ENCODE results near the gene SOAT2. TPM values are rescaled to one million over a fixed set of nuclear protein-coding genes. Genes with fewer than 3 reads are reported as not detected.
"Not testable (repeated sequence)": the region's sequence is repeated elsewhere in the genome, so short reads cannot be mapped to it uniquely, and the experiment has no call there.

The SOAT2 gene
- total RNA-seq, 2 experiments from 2014 or later: 1.4 to 1.5 TPM

GRCh38 chr12:53094796-53095595, 8.3 kb upstream of the SOAT2 start:
- ChIA-PET POLR2A (interaction anchor here (3.2 kb wide), 1 partner anchor 16 kb away, joined by 11 read pairs; the partner anchor contains the start of gene SPRYD3), CTCF (interaction anchor here (0.7 to 10.6 kb wide), 2 partner anchors 29 to 39 kb away, joined by 3 to 236 read pairs; no protein-coding TSS in a partner anchor)
- Mint-ChIP-seq H3K27me3 (peaks cover 21% of the 10 kb centered on the region), H3K4me1 (peaks cover 25% of the 10 kb centered on the region)
- not testable (repeated sequence) for H3K4me3 Mint-ChIP-seq; DNase-seq; H3K9me3 Mint-ChIP-seq; H3K27ac Mint-ChIP-seq; H3K36me3 Mint-ChIP-seq (ENCODE audit: low read depth)

GRCh38 chr12:53095596-53095895, 7.7 kb upstream of the SOAT2 start:
- H3K27ac Mint-ChIP-seq: not testable (repeated sequence)
- POLR2A ChIA-PET: interaction anchor here (3.2 kb wide), 1 partner anchor 17 kb away, joined by 11 read pairs; the partner anchor contains the start of gene SPRYD3

GRCh38 chr12:53096089-53096741, 7.1 kb upstream of the SOAT2 start:
- Mint-ChIP-seq H3K27me3 (peaks cover 19% of the 10 kb centered on the region), H3K36me3 (ENCODE audit: low read depth) (no peaks in the 10 kb centered on the region), H3K9me3 (no peaks in the 10 kb centered on the region), H3K4me1 (peaks cover 32% of the 10 kb centered on the region), H3K4me3 (no peak overlapping the region), H3K27ac (no peak overlapping the region)
- CTCF ChIA-PET: interaction anchor here (3.7 to 10.6 kb wide), 2 partner anchors 16 to 30 kb away, joined by 28 to 236 read pairs; partner anchors contain the start of gene SPRYD3
- no peak for DNase-seq
- POLR2A ChIA-PET: interaction anchor here (3.2 to 4.5 kb wide), 2 partner anchors 17 to 31 kb away, joined by 11 to 45 read pairs; partner anchors contain the start of gene SPRYD3

More at GRCh38 chr12:53095596-53095895, 7.7 kb upstream of the SOAT2 start:
- Mint-ChIP-seq H3K4me1 (peaks cover 28% of the 10 kb centered on the region), H3K27me3 (peaks cover 19% of the 10 kb centered on the region)
- CTCF ChIA-PET: interaction anchor here (10.6 kb wide), 1 partner anchor 30 kb away, joined by 236 read pairs; no protein-coding TSS in a partner anchor
- not testable (repeated sequence) for DNase-seq; H3K36me3 Mint-ChIP-seq (ENCODE audit: low read depth); H3K9me3 Mint-ChIP-seq; H3K4me3 Mint-ChIP-seq

GRCh38 chr12:53096759-53097158, 6.5 kb upstream of the SOAT2 start:
- peak overlapping the region; percentile 72 for H3K4me3 Mint-ChIP-seq
- H3K27ac Mint-ChIP-seq: no peak overlapping the region
- H3K4me1 Mint-ChIP-seq: peaks cover 35% of the 10 kb centered on the region
- ChIA-PET CTCF (interaction anchor here (1.5 to 10.6 kb wide), 3 partner anchors 12 to 31 kb away, joined by 5 to 236 read pairs (median 28); partner anchors contain the start of gene SPRYD3), POLR2A (interaction anchor here (1.8 to 4.5 kb wide), 3 partner anchors 18 to 31 kb away, joined by 4 to 45 read pairs (median 34); partner anchors contain the start of gene SPRYD3)
- DNase-seq: no peak
- H3K36me3 Mint-ChIP-seq (ENCODE audit: low read depth): no peaks in the 10 kb centered on the region
- no peaks in the 10 kb centered on the region for H3K9me3 Mint-ChIP-seq
- H3K27me3 Mint-ChIP-seq: peaks cover 15% of the 10 kb centered on the region

GRCh38 chr12:53097207-53097563, 6.1 kb upstream of the SOAT2 start:
- ChIA-PET POLR2A (interaction anchor here (0.6 to 4.5 kb wide), 4 partner anchors 18 to 485 kb away, joined by 3 to 45 read pairs (median 19); partner anchors contain the start of gene SPRYD3), CTCF (interaction anchor here (0.7 to 10.6 kb wide), 5 partner anchors 11 to 49 kb away, joined by 3 to 236 read pairs (median 5); partner anchors contain the start of gene SPRYD3)
- H3K27me3 Mint-ChIP-seq: peaks cover 15% of the 10 kb centered on the region
- no peaks in the 10 kb centered on the region for H3K36me3 Mint-ChIP-seq (ENCODE audit: low read depth)
- H3K27ac Mint-ChIP-seq: no peak overlapping the region
- H3K4me3 Mint-ChIP-seq: peak overlapping the region; percentile 72
- H3K4me1 Mint-ChIP-seq: peaks cover 38% of the 10 kb centered on the region
- DNase-seq: no peak
- no peaks in the 10 kb centered on the region for H3K9me3 Mint-ChIP-seq

GRCh38 chr12:53097564-53098353, 5.5 kb upstream of the SOAT2 start, which contains the start of gene IGFBP6:
TSS of gene IGFBP6 (plus strand) at chr12:53097667. CDS start at chr12:53097718, 51 bp downstream.
- DNase-seq: peak; percentile 77
- Mint-ChIP-seq H3K4me3 (peak within 1 kb of the TSS; percentile 72), H3K27ac (peak within 1 kb of the TSS; percentile 65), H3K9me3 (no peaks in the 10 kb centered on the region), H3K36me3 (ENCODE audit: low read depth) (no peaks in the 10 kb centered on the region), H3K4me1 (peaks cover 43% of the 10 kb centered on the region), H3K27me3 (peaks cover 15% of the 10 kb centered on the region)
- POLR2A ChIA-PET: interaction anchor here (0.6 to 4.5 kb wide), 7 partner anchors 14 to 485 kb away, joined by 3 to 45 read pairs (median 5); partner anchors contain the start of gene SPRYD3
- CTCF ChIA-PET: interaction anchor here (0.7 to 10.6 kb wide), 14 partner anchors 11 to 100 kb away, joined by 3 to 236 read pairs (median 4); partner anchors contain the start of gene SPRYD3

GRCh38 chr12:53098354-53098981, 4.8 kb upstream of the SOAT2 start:
- no peaks in the 10 kb centered on the region for H3K36me3 Mint-ChIP-seq (ENCODE audit: low read depth)
- ChIA-PET POLR2A (interaction anchor here (0.6 to 4.5 kb wide), 12 partner anchors 15 to 227 kb away, joined by 3 to 45 read pairs (median 3); partner anchors contain the start of genes AAAS and SPRYD3), CTCF (interaction anchor here (0.6 to 10.6 kb wide), 22 partner anchors 10 to 371 kb away, joined by 3 to 236 read pairs (median 4); partner anchors contain the start of genes AAAS and SPRYD3)
- peak overlapping the region; percentile 71 for H3K4me3 Mint-ChIP-seq
- no peaks in the 10 kb centered on the region for H3K9me3 Mint-ChIP-seq
- peaks cover 15% of the 10 kb centered on the region for H3K27me3 Mint-ChIP-seq
- no peak for DNase-seq
- H3K4me1 Mint-ChIP-seq: peaks cover 50% of the 10 kb centered on the region
- H3K27ac Mint-ChIP-seq: peak overlapping the region; percentile 69

- peak; percentile 90 for DNase-seq
- Mint-ChIP-seq H3K4me3 (peak overlapping the region; percentile 71), H3K27me3 (peaks cover 15% of the 10 kb centered on the region), H3K4me1 (peaks cover 54% of the 10 kb centered on the region), H3K9me3 (no peaks in the 10 kb centered on the region), H3K27ac (peak overlapping the region; percentile 69), H3K36me3 (ENCODE audit: low read depth) (no peaks in the 10 kb centered on the region)
- ChIA-PET POLR2A (interaction anchor here (0.6 to 4.5 kb wide), 11 partner anchors 8 to 222 kb away, joined by 3 to 45 read pairs (median 3); partner anchors contain the start of genes AAAS and SPRYD3), CTCF (interaction anchor here (0.8 to 10.6 kb wide), 20 partner anchors 12 to 222 kb away, joined by 3 to 236 read pairs (median 4); partner anchors contain the start of genes AAAS and SPRYD3)
These were observed 4.0 kb upstream of the SOAT2 start for GRCh38 chr12:53099071-53099882.

- Mint-ChIP-seq H3K4me3 (no peak overlapping the region), H3K27ac (no peak overlapping the region), H3K36me3 (ENCODE audit: low read depth) (no peaks in the 10 kb centered on the region), H3K9me3 (no peaks in the 10 kb centered on the region), H3K4me1 (peaks cover 61% of the 10 kb centered on the region), H3K27me3 (peaks cover 12% of the 10 kb centered on the region)
- POLR2A ChIA-PET: interaction anchor here (3.1 to 4.5 kb wide), 2 partner anchors 34 to 35 kb away, joined by 18 to 45 read pairs; no protein-coding TSS in a partner anchor
- CTCF ChIA-PET: interaction anchor here (0.9 to 10.6 kb wide), 3 partner anchors 28 to 46 kb away, joined by 3 to 236 read pairs (median 7); no protein-coding TSS in a partner anchor
- no peak for DNase-seq
These were observed 2.7 kb upstream of the SOAT2 start for GRCh38 chr12:53100466-53101151.

GRCh38 chr12:53101266-53101665, 2.0 kb upstream of the SOAT2 start:
- POLR2A ChIA-PET: interaction anchor here (3.1 kb wide), 1 partner anchor 35 kb away, joined by 18 read pairs; no protein-coding TSS in a partner anchor
- Mint-ChIP-seq H3K9me3 (no peaks in the 10 kb centered on the region), H3K27ac (no peak overlapping the region), H3K4me1 (peaks cover 64% of the 10 kb centered on the region), H3K4me3 (no peak overlapping the region), H3K27me3 (peaks cover 9% of the 10 kb centered on the region), H3K36me3 (ENCODE audit: low read depth) (no peaks in the 10 kb centered on the region)
- CTCF ChIA-PET: interaction anchor here (0.7 to 10.6 kb wide), 2 partner anchors 35 to 226 kb away, joined by 3 to 236 read pairs; no protein-coding TSS in a partner anchor
- DNase-seq: no peak
